GM21423 (cell line): ENCODE data around the gene TBX22.
"Not testable (repeated sequence)": the region's sequence is repeated elsewhere in the genome, so short reads cannot be mapped to it uniquely, and the experiment has no call there.

Experiments
- ATAC-seq: cut with Tn5 transposase; IDR thresholded peaks from one replicate; pipeline ENCODE4 v1.9.1; 2021; ENCODE audit warnings: mild to moderate bottlenecking, moderate library complexity; ENCODE audit not compliant: unreplicated experiment

The TBX22 gene, protein sequence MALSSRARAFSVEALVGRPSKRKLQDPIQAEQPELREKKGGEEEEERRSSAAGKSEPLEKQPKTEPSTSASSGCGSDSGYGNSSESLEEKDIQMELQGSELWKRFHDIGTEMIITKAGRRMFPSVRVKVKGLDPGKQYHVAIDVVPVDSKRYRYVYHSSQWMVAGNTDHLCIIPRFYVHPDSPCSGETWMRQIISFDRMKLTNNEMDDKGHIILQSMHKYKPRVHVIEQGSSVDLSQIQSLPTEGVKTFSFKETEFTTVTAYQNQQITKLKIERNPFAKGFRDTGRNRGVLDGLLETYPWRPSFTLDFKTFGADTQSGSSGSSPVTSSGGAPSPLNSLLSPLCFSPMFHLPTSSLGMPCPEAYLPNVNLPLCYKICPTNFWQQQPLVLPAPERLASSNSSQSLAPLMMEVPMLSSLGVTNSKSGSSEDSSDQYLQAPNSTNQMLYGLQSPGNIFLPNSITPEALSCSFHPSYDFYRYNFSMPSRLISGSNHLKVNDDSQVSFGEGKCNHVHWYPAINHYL

DNA sequence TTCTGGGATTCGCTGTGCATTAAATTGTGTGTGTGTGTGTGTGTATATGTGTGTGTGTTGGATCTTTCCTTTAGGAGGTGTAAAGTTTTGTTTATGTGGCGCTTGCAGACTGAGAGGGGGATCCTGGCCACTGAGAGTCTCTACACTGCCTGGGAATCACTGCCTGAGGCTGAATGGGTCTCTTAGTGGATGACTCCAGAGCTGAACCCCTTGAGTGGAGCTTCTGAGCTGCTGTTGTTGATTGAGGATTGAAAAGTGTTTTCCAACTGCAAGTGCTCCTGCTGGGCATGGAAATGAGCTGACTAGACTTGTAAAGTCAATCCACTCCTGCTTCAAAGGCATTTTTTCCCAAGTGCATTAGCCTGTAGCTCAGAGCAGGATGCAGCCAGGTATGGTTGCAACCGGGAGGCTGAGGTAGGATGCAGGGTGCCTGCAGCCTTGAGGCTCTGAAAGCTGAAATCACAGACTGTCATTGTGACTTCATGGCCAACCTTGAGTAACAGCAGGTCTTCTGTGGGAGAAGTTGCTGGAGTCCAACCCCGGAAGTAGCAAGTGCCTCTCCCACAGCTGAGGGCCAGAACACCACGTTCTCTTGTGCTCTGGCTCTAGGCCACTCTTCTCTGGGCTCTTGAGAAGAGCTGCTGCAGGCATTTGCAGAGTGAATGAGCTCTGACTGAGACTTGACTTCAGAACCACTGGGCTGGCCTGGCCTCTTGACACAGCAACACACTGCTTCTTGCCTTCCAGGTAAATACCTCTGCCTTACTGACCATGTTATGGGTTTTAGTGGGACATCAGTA is at the start of gene TBX22:
Gene TBX22, plus strand, starts transcription at position 613 of the 800 bp plus-strand sequence. CDS start 7,517 bp downstream, outside the sequence.
- no peak for ATAC-seq

DNA sequence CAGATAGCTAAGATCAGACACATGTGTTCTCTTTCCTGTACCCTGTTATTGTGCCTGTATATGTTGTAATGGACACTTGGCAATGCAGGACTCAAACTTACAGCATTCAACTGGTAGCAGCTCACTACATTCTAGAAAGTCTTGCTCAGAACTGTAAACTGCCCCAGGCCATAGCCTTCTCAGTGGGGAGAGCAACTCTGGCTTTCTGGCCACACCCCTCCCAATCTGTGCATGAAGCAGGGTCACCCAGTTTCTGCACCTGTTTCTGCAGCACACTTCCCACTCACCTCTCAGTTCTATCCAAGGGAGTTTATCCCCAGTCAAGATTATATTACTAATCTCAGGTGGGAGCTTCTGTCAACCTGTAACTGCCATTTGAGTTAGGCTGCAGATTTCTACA is 38.9 kb upstream of the TBX22 start:
- ATAC-seq, result no peak

DNA sequence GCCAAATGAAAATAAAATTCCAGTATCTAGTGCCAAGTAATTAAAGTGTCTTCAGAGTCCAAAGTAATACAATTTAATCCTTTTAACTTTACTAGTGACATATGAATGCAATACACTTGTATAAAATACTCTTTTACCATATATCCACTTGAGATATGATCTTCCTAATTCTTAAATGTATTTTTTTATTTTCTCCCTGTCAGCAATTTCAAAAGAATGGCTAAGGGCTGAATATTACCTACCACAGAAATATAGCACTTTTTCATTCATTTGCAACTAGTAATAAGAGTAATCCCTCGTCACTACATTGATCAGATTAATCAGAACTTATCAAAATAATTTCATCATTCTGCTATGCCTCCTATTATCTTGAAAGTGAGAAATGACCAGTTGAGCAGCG is 10.1 kb upstream of the TBX22 start:
- ATAC-seq, result no peak

DNA sequence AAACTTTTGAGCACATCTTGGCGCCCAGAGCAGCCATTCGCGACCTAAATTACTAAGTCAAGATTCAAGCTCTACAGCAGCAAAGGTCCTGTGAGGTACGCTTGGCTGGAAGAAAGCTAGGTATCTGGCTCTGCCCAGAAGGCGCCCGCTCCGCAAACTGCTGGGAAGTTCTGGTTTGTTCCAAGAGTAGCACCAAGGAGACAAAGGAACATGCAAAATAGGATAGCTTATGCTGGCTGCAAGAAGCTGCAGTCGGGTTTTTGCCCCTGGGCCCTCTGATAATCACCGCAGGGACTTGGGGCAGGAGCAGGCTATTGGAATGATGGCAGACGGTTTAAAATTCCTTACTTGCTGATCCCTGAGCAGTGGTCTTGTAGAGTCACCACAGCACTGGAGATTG is 3.0 kb upstream of the TBX22 start:
- ATAC-seq, result no peak

DNA sequence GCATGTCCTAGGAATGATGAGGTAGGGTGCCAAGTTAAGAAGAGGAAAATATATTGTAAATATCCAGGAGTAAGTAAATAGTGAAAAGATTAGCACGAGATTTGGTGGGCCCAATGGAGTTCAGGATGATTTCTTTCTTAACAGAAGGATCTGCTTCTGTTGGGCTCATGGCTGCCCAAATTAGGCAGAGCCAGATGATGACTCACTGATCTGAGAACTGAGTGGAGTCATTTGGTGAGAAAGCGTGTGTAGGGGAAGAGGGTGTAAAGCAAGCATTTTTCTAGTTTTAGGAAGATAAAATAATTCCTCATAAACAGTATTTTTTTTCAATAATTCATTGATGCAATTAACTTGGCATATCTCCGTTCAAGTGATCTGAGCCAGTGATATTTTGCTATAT is 1.6 kb downstream of the TBX22 start:
- no peak for ATAC-seq

DNA sequence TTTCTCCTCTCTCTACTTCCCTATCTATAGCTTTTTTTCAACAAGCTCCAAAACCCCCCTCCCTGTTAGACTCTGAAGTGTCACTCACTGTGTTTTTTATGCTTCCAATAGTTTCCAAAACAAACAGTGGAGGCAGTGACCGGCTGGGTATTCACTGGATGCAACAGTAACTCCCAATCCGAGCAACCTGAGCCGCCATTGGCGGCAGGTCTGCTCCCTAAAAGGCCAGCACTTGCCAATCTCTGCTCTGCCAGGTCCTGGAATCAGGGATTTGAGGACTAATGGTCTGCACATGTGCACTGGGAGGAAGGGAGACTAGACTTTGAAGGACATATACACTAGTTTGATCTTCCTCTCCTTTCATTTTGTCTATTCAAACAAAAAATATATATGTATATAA is 7.1 kb downstream of the TBX22 start:
- no peak for ATAC-seq

DNA sequence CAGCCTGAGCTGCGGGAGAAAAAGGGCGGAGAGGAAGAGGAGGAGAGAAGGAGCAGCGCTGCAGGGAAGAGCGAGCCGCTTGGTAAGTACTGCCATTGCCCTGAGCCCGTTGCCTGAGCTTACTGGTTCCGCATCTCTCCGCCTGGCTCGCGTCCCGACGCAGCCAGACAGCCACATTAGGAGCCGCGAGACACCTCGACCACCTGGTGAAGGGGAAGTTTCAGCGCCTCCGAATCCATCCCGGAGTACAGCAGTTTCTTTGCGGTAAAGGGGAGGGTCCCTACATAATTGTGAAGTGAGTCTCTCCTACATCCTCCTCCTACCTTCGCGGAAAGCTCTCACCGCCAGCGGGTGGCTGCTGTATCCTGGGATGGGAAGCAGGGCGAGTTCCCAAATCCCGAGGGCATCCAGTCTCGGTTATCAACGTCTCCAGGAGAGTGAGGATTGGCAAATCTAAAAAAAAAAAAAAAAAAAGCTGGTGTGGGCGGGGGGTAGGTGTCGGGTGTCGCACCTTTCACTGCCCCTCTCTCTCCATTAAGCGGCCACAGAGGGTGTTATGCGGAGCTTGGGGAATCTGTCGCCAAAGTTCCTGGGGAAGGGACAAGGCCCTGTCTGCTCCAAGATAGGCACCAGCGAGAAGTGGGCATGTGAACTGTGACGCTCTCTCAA is 7.9 kb downstream of the TBX22 start:
- ATAC-seq, result no peak

DNA sequence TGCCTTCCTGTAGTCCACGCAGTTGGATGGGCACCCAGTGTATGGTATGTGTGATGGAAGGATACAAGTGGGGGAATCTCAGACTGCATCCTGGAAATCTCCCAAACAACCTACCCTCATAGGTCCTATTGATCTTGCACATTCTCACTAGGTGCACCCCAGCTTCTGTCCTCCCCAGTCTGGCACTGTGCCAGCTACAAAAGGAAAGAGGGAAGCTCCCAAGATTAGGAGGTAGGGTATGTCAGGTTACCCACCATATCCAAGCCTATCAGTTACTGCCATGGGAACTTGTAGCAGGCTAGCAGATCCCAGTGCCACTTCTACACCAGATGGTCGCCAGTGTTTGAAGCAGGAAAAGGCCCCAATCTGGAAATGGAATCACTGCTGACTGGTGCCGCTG is 11.6 kb downstream of the TBX22 start:
- ATAC-seq, result no peak

DNA sequence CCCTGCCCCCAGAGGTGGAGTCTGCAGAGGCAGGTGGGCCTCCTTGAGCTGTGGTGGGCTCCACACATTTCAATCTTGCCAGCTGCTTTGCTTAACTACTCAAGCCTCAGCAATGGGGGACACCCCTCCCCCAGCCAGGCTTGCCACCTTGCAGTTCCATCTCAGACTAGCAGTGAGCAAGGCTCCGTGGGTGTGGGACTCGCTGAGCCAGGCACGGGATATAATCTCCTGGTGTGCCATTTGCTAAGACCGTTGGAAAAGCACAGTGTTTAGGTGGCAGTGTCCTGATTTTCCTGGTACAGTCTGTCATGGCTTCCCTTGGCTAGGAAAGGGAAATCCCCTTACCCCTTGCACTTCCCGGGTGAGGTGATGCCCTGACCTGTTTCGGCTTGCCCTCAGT is 51.6 kb downstream of the TBX22 start:
- not testable (repeated sequence) for ATAC-seq

DNA sequence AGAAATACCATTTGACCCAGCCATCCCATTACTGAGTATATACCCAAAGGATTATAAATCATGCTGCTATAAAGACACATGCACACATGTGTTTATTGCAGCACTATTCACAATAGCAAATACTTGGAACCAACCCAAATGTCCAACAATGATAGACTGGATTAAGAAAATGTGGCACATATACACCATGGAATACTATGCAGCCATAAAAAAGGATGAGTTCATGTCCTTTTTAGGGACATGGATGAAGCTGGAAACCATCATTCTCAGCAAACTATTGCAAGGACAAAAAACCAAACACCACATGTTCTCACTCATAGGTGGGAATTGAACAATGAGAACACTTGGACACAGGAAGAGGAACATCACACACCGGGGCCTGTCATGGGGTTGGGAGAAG is 61.1 kb downstream of the TBX22 start:
- not testable (repeated sequence) for ATAC-seq
